ENCODE data around the gene EIPR1. TPM values are rescaled to one million over a fixed set of nuclear protein-coding genes. Genes with fewer than 3 reads are reported as not detected.

EIPR1 gene
- total and polyA plus RNA-seq, 2 donors (not counting 1 experiment from before 2014, with no cell fraction given): 22.3 to 23.9 TPM

- no peaks in the 10 kb centered on the region for H3K4me1 ChIP-seq (ENCODE audit: control insufficient read depth, extremely low read depth, insufficient read depth, low read length)
- H3K27ac ChIP-seq (ENCODE audit: insufficient read depth, low read length): no peak overlapping the region
- H3K4me3 ChIP-seq (replicated peaks in 1 of 4; ENCODE audit: control extremely low read depth in 1 of 4, insufficient read depth in 1 of 4, low read depth in 3 of 4, low read length in 4 of 4): no peak overlapping the region
- H3K9ac ChIP-seq (ENCODE audit: insufficient read depth, low read length): no peak overlapping the region
- H3K4me2 ChIP-seq (ENCODE audit: extremely low read depth, insufficient read depth, low read length): no peak overlapping the region
- TF ChIP-seq EZH2 (IDR thresholded peaks at IDR 0.05; ENCODE audit: low read length, missing control alignments) (no peak), CTCF (conservative IDR thresholded peaks at IDR 0.05 in 1 of 2, IDR thresholded peaks at IDR 0.05 in 1 of 2; ENCODE audit: low read depth in 1 of 2, low read length in 2 of 2) (no peak)
- no peaks in the 10 kb centered on the region for H3K36me3 ChIP-seq (ENCODE audit: control insufficient read depth, insufficient read depth, low read length)
- no peak overlapping the region for H2AFZ ChIP-seq (ENCODE audit: low read length)
- no peaks in the 10 kb centered on the region for H3K27me3 ChIP-seq (ENCODE audit: control insufficient read depth, insufficient read depth, low read length)
- no peaks in the 10 kb centered on the region for H3K9me3 ChIP-seq (ENCODE audit: control insufficient read depth, insufficient read depth, low read depth, low read length)
- DNase-seq (ENCODE audit: low read depth in 2 of 2): no peak
- H4K20me1 ChIP-seq (ENCODE audit: control insufficient read depth, extremely low read depth, insufficient read depth, low read length): no peaks in the 10 kb centered on the region
- no peaks in the 10 kb centered on the region for H3K79me2 ChIP-seq (ENCODE audit: control insufficient read depth, insufficient read depth, low read length)
Observed at GRCh38 chr2:3159782-3160545, 217.7 kb downstream of the EIPR1 start.

GRCh38 chr2:3154700-3155099 is 222.9 kb downstream of the EIPR1 start:
- Histone ChIP-seq H3K4me1 (ENCODE audit: control insufficient read depth, extremely low read depth, insufficient read depth, low read length) (no peaks in the 10 kb centered on the region), H3K9ac (ENCODE audit: insufficient read depth, low read length) (no peak overlapping the region), H2AFZ (ENCODE audit: low read length) (no peak overlapping the region), H3K27me3 (ENCODE audit: control insufficient read depth, insufficient read depth, low read length) (no peaks in the 10 kb centered on the region), H3K4me2 (ENCODE audit: extremely low read depth, insufficient read depth, low read length) (no peak overlapping the region), H3K36me3 (ENCODE audit: control insufficient read depth, insufficient read depth, low read length) (no peaks in the 10 kb centered on the region), H3K9me3 (ENCODE audit: control insufficient read depth, insufficient read depth, low read depth, low read length) (no peaks in the 10 kb centered on the region), H4K20me1 (ENCODE audit: control insufficient read depth, extremely low read depth, insufficient read depth, low read length) (no peaks in the 10 kb centered on the region), H3K27ac (ENCODE audit: insufficient read depth, low read length) (no peak overlapping the region), H3K4me3 (replicated peaks in 1 of 4; ENCODE audit: control extremely low read depth in 1 of 4, insufficient read depth in 1 of 4, low read depth in 3 of 4, low read length in 4 of 4) (no peak overlapping the region), H3K79me2 (ENCODE audit: control insufficient read depth, insufficient read depth, low read length) (no peaks in the 10 kb centered on the region)
- TF ChIP-seq CTCF (conservative IDR thresholded peaks at IDR 0.05 in 1 of 2, IDR thresholded peaks at IDR 0.05 in 1 of 2; ENCODE audit: low read depth in 1 of 2, low read length in 2 of 2) (no peak), EZH2 (IDR thresholded peaks at IDR 0.05; ENCODE audit: low read length, missing control alignments) (no peak)
- no peak for DNase-seq (ENCODE audit: low read depth in 2 of 2)

GRCh38 chr2:3154146-3154545 is 223.5 kb downstream of the EIPR1 start:
- H3K9me3 ChIP-seq (ENCODE audit: control insufficient read depth, insufficient read depth, low read depth, low read length): no peaks in the 10 kb centered on the region
- H3K79me2 ChIP-seq (ENCODE audit: control insufficient read depth, insufficient read depth, low read length): no peaks in the 10 kb centered on the region
- no peaks in the 10 kb centered on the region for H3K27me3 ChIP-seq (ENCODE audit: control insufficient read depth, insufficient read depth, low read length)
- H3K4me3 ChIP-seq (replicated peaks in 1 of 4; ENCODE audit: control extremely low read depth in 1 of 4, insufficient read depth in 1 of 4, low read depth in 3 of 4, low read length in 4 of 4): no peak overlapping the region
- H4K20me1 ChIP-seq (ENCODE audit: control insufficient read depth, extremely low read depth, insufficient read depth, low read length): no peaks in the 10 kb centered on the region
- no peak for DNase-seq (ENCODE audit: low read depth in 2 of 2)
- H2AFZ ChIP-seq (ENCODE audit: low read length): no peak overlapping the region
- no peak overlapping the region for H3K27ac ChIP-seq (ENCODE audit: insufficient read depth, low read length)
- H3K4me2 ChIP-seq (ENCODE audit: extremely low read depth, insufficient read depth, low read length): no peak overlapping the region
- no peaks in the 10 kb centered on the region for H3K4me1 ChIP-seq (ENCODE audit: control insufficient read depth, extremely low read depth, insufficient read depth, low read length)
- H3K9ac ChIP-seq (ENCODE audit: insufficient read depth, low read length): no peak overlapping the region
- H3K36me3 ChIP-seq (ENCODE audit: control insufficient read depth, insufficient read depth, low read length): no peaks in the 10 kb centered on the region
- no peak for TF ChIP-seq CTCF (conservative IDR thresholded peaks at IDR 0.05 in 1 of 2, IDR thresholded peaks at IDR 0.05 in 1 of 2; ENCODE audit: low read depth in 1 of 2, low read length in 2 of 2)
- TF ChIP-seq EZH2 (IDR thresholded peaks at IDR 0.05; ENCODE audit: low read length, missing control alignments): no peak
